Endodermal cell (in vitro differentiated cells): ENCODE results near the gene DCST2. TPM values are rescaled to one million over a fixed set of nuclear protein-coding genes. Genes with fewer than 3 reads are reported as not detected.

Source experiments
- DNase-seq: peaks from one replicate; pipeline ENCODE4 v3.0.0-alpha.2; 2017
- H3K27ac ChIP-seq: 2 replicates; pipeline ENCODE4 v1.5.1; 2013; ENCODE audit warnings: mild to moderate bottlenecking, low read depth, low read length, moderate library complexity
- H3K27me3 ChIP-seq: 2 replicates; pipeline ENCODE4 v1.6.1; 2013; ENCODE audit warnings: mild to moderate bottlenecking, low read length, moderate library complexity; ENCODE audit not compliant: insufficient read depth, control insufficient read depth, poor library complexity, severe bottlenecking
- H3K36me3 ChIP-seq: 2 replicates; pipeline ENCODE4 v1.7.0; 2013; ENCODE audit warnings: mild to moderate bottlenecking, low read length, moderate library complexity; ENCODE audit not compliant: control insufficient read depth, insufficient read depth
- H3K4me1 ChIP-seq: one replicate; pipeline ENCODE4 v1.7.0; 2013; ENCODE audit warnings: low read length; ENCODE audit not compliant: control insufficient read depth, insufficient read depth
- H3K4me3 ChIP-seq: 2 replicates; pipeline ENCODE4 v1.5.1; 2013; ENCODE audit warnings: mild to moderate bottlenecking, low read length, moderate library complexity
- H3K9ac ChIP-seq: 2 replicates; pipeline ENCODE4 v1.6.1; 2013; ENCODE audit warnings: mild to moderate bottlenecking, low read length, moderate library complexity; ENCODE audit not compliant: poor library complexity, severe bottlenecking; ENCODE audit errors: extremely low read depth
- H3K9me3 ChIP-seq: 2 replicates; pipeline ENCODE4 v1.6.1; 2013; ENCODE audit warnings: mild to moderate bottlenecking, low read length, moderate library complexity; ENCODE audit not compliant: control insufficient read depth
- H3K27ac Mint-ChIP-seq: 2 replicates; pipeline ENCODE4 v1.8.0; 2020; ENCODE audit warnings: mixed read lengths
- H3K27me3 Mint-ChIP-seq: 2 replicates; pipeline ENCODE4 v1.8.0; 2021; ENCODE audit warnings: mild to moderate bottlenecking, mixed read lengths; ENCODE audit not compliant: insufficient read depth
- H3K36me3 Mint-ChIP-seq: 2 replicates; pipeline ENCODE4 v1.8.0; 2020; ENCODE audit warnings: low read depth, mixed read lengths
- H3K4me1 Mint-ChIP-seq: 2 replicates; pipeline ENCODE4 v1.8.0; 2020; ENCODE audit warnings: mixed read lengths
- H3K4me3 Mint-ChIP-seq: 2 replicates; pipeline ENCODE4 v1.8.0; 2020; ENCODE audit warnings: mild to moderate bottlenecking, moderate library complexity, mixed read lengths
- H3K9me3 Mint-ChIP-seq: 2 replicates; pipeline ENCODE4 v1.8.0; 2020; ENCODE audit warnings: mild to moderate bottlenecking, mixed read lengths
- CTCF ChIP-seq: fragments of 200-600 bp; sonication (generic); conservative IDR thresholded peaks from 2 replicates; pipeline ENCODE4 v1.5.0; 2021; ENCODE audit warnings: antibody characterized with exemption, mild to moderate bottlenecking
- WGBS, 2 experiments: methylation state at CpG; one replicate each; pipeline versions ENCODE4 v1.1.5 to v1.1.7; 2013; ENCODE audit warnings: missing lambda C conversion rate in 2 of 2, mixed read lengths in 1 of 2; ENCODE audit not compliant: insufficient coverage in 1 of 2, insufficient read length in 1 of 2; 5-methylcytosine and 5-hydroxymethylcytosine counted together
- total RNA-seq, 2 donors: library from RNA; stranded (reverse); fragmentation: NEBNext Ultra II Directional in 1 of 2; extraction: Animal tissue kit (Norgen Biotek cat#: 25700) in 1 of 2; gene quantifications; 2 replicates in 1 of 2; 3 replicates in 1 of 2; pipeline ENCODE4 v1.2.1, GENCODE V29; 2021

The DCST2 gene
- total RNA-seq, 2 donors from 2014 or later, result 0.44 to 2.0 TPM

- peak overlapping the region; percentile 94 for H3K4me3 ChIP-seq
- H3K9ac ChIP-seq, result peak overlapping the region; percentile 80
- WGBS, 2 experiments, result 9 to 22% methylated on average over 13 to 17 of the region's 17 CpGs
- peaks cover 46% of the 10 kb centered on the region for H3K36me3 ChIP-seq
- TF ChIP-seq CTCF, result no peak
- no peak for DNase-seq
- no peaks in the 10 kb centered on the region for H3K27me3 ChIP-seq
- no peaks in the 10 kb centered on the region for H3K4me1 ChIP-seq
- H3K4me1 Mint-ChIP-seq, result peaks cover 4% of the 10 kb centered on the region
- H3K27ac ChIP-seq, result peak overlapping the region; percentile 50
- no peak overlapping the region for H3K4me3 Mint-ChIP-seq
- H3K27ac Mint-ChIP-seq, result no peak overlapping the region
- H3K36me3 Mint-ChIP-seq, result peaks cover 46% of the 10 kb centered on the region
- H3K27me3 Mint-ChIP-seq, result no peaks in the 10 kb centered on the region
- H3K9me3 Mint-ChIP-seq, result no peaks in the 10 kb centered on the region
- H3K9me3 ChIP-seq, result no peaks in the 10 kb centered on the region
These were observed 49.7 kb downstream of the DCST2 start for GRCh38 chr1:154983776-154984466.

GRCh38 chr1:154982897-154983648 is 50.5 kb downstream of the DCST2 start, which contains the start of gene FLAD1:
Gene FLAD1, plus strand, starts transcription at chr1:154983344. Its CDS starts 351 bp downstream, at chr1:154983695.
- 0 to 3% methylated on average over 13 to 26 of the region's 26 CpGs for WGBS, 2 experiments
- H3K27ac Mint-ChIP-seq, result no peak within 1 kb of the TSS
- no peaks in the 10 kb centered on the region for H3K9me3 Mint-ChIP-seq

GRCh38 chr1:154982341-154982740 is 51.2 kb downstream of the DCST2 start:
- peak overlapping the region; percentile 1 for H3K27ac ChIP-seq
- peaks cover 2% of the 10 kb centered on the region for H3K4me1 ChIP-seq
- H3K4me3 ChIP-seq, result peak overlapping the region; percentile 94
- H3K27ac Mint-ChIP-seq, result no peak overlapping the region
- H3K4me3 Mint-ChIP-seq, result no peak overlapping the region
- no peaks in the 10 kb centered on the region for H3K9me3 ChIP-seq
- DNase-seq, result no peak
- no peaks in the 10 kb centered on the region for H3K27me3 Mint-ChIP-seq
- H3K36me3 ChIP-seq, result peaks cover 43% of the 10 kb centered on the region
- no peaks in the 10 kb centered on the region for H3K27me3 ChIP-seq
- peaks cover 6% of the 10 kb centered on the region for H3K4me1 Mint-ChIP-seq
- H3K9me3 Mint-ChIP-seq, result no peaks in the 10 kb centered on the region
- peak overlapping the region; percentile 28 for H3K9ac ChIP-seq
- peaks cover 41% of the 10 kb centered on the region for H3K36me3 Mint-ChIP-seq
- TF ChIP-seq CTCF, result no peak
- 41 to 58% methylated on average over 4 to 6 of the region's 6 CpGs for WGBS, 2 experiments

More at GRCh38 chr1:154982897-154983648, 50.5 kb downstream of the DCST2 start, which contains the start of gene FLAD1:
- DNase-seq, result peak; percentile 99
- Histone ChIP-seq H3K4me3 (peak within 1 kb of the TSS; percentile 94), H3K27me3 (no peaks in the 10 kb centered on the region), H3K9me3 (no peaks in the 10 kb centered on the region), H3K36me3 (peaks cover 43% of the 10 kb centered on the region), H3K27ac (peak within 1 kb of the TSS; percentile 50), H3K4me1 (no peaks in the 10 kb centered on the region), H3K9ac (peak within 1 kb of the TSS; percentile 80)
- Mint-ChIP-seq H3K36me3 (peaks cover 45% of the 10 kb centered on the region), H3K4me3 (no peak within 1 kb of the TSS), H3K4me1 (peaks cover 4% of the 10 kb centered on the region), H3K27me3 (no peaks in the 10 kb centered on the region)
- TF ChIP-seq CTCF, result no peak
